Neuronal stem cell (in vitro differentiated cells): Measurements from ENCODE around the gene CNIH2.
A peak's percentile ranks its signal among the peaks of the same experiment; 100 is the strongest.

ENCODE experiments used
- DNase-seq: peaks from one replicate; pipeline ENCODE4 v3.0.0-alpha.2; 2013; ENCODE audit warnings: low spot score
- H2AFZ ChIP-seq: one replicate; pipeline ENCODE4 v1.6.1; 2013; ENCODE audit warnings: mild to moderate bottlenecking, low read length, inconsistent platforms
- H2AK5ac ChIP-seq: 2 replicates; pipeline ENCODE4 v1.6.1; 2013; ENCODE audit warnings: low read depth, mild to moderate bottlenecking, inconsistent platforms, low read length, moderate library complexity, mixed read lengths
- H2BK120ac ChIP-seq: 2 replicates; pipeline ENCODE4 v1.6.1; 2013; ENCODE audit warnings: low read depth, mild to moderate bottlenecking, inconsistent platforms, low read length, moderate library complexity, mixed read lengths
- H2BK12ac ChIP-seq: one replicate; pipeline ENCODE4 v1.6.1; 2013; ENCODE audit warnings: low read length, inconsistent platforms
- H2BK15ac ChIP-seq: 2 replicates; pipeline ENCODE4 v1.6.1; 2013; ENCODE audit warnings: mild to moderate bottlenecking, low read length, inconsistent platforms, mixed read lengths
- H2BK5ac ChIP-seq: one replicate; pipeline ENCODE4 v1.6.1; 2013; ENCODE audit warnings: inconsistent platforms, mild to moderate bottlenecking, low read length, moderate library complexity
- H3K14ac ChIP-seq: one replicate; pipeline ENCODE4 v1.6.1; 2013; ENCODE audit warnings: low read length, inconsistent platforms
- H3K18ac ChIP-seq: 2 replicates; pipeline ENCODE4 v1.6.1; 2013; ENCODE audit warnings: low read length, inconsistent platforms
- H3K23ac ChIP-seq: 2 replicates; pipeline ENCODE4 v1.6.1; 2013; ENCODE audit warnings: low read depth, mild to moderate bottlenecking, mixed read lengths, low read length, inconsistent platforms; ENCODE audit not compliant: poor library complexity
- H3K27ac ChIP-seq: replicated peaks from 3 replicates; pipeline ENCODE4 v1.5.1; 2013; ENCODE audit warnings: low read length, inconsistent platforms
- H3K27me3 ChIP-seq, 3 experiments: 2 replicates each; pipeline ENCODE4 v1.6.1; 2013; ENCODE audit warnings: low read length in 3 of 3, mild to moderate bottlenecking in 2 of 3, inconsistent platforms in 1 of 3, low read depth in 1 of 3, mixed read lengths in 1 of 3, moderate library complexity in 1 of 3; ENCODE audit not compliant: control insufficient read depth in 3 of 3, insufficient read depth in 3 of 3
- H3K36me3 ChIP-seq, 2 donors: replicated peaks in 1 of 2; 2 replicates each; pipeline ENCODE4 v1.6.1; 2013; ENCODE audit warnings: low read length in 2 of 2; ENCODE audit not compliant: control insufficient read depth in 2 of 2, insufficient read depth in 2 of 2
- H3K4ac ChIP-seq: 2 replicates; pipeline ENCODE4 v1.6.1; 2013; ENCODE audit warnings: inconsistent platforms, mild to moderate bottlenecking, low read length, moderate library complexity
- H3K4me1 ChIP-seq, 2 donors: 1 replicate in 1 of 2; 2 replicates in 1 of 2; pipeline ENCODE4 v1.6.1; 2013; ENCODE audit warnings: low read length in 2 of 2, low read depth in 1 of 2; ENCODE audit not compliant: control insufficient read depth in 2 of 2, insufficient read depth in 1 of 2
- H3K4me2 ChIP-seq: one replicate; pipeline ENCODE4 v1.6.1; 2013; ENCODE audit warnings: mild to moderate bottlenecking, low read length, inconsistent platforms; ENCODE audit not compliant: insufficient read depth, poor library complexity, severe bottlenecking
- H3K4me3 ChIP-seq, 2 donors: 2 replicates each; pipeline ENCODE4 v1.5.1; 2013; ENCODE audit warnings: low read length in 2 of 2, mild to moderate bottlenecking in 2 of 2, inconsistent platforms in 1 of 2, moderate library complexity in 1 of 2
- H3K79me1 ChIP-seq: one replicate; pipeline ENCODE4 v1.6.1; 2013; ENCODE audit warnings: low read depth, mild to moderate bottlenecking, inconsistent platforms, low read length, moderate library complexity
- H3K9ac ChIP-seq: one replicate; pipeline ENCODE4 v1.6.1; 2013; ENCODE audit warnings: mild to moderate bottlenecking, low read depth, low read length, inconsistent platforms; ENCODE audit not compliant: poor library complexity
- H3K9me3 ChIP-seq, 2 donors: replicated peaks in 1 of 2; 2 replicates each; pipeline versions ENCODE3 to v1.6.1; 2013; ENCODE audit warnings: low read length in 2 of 2, mild to moderate bottlenecking in 2 of 2, inconsistent platforms in 1 of 2, low read depth in 1 of 2, mixed read lengths in 1 of 2, moderate library complexity in 1 of 2; ENCODE audit not compliant: control insufficient read depth in 2 of 2, insufficient read depth in 1 of 2
- H4K8ac ChIP-seq: one replicate; pipeline ENCODE4 v1.6.1; 2013; ENCODE audit warnings: low read depth, mild to moderate bottlenecking, inconsistent platforms, low read length, moderate library complexity
- H4K91ac ChIP-seq: one replicate; pipeline ENCODE4 v1.6.1; 2013; ENCODE audit warnings: low read length, low read depth, mild to moderate bottlenecking, inconsistent platforms; ENCODE audit not compliant: poor library complexity
- WGBS, 2 donors: extraction: QIAGEN DNeasy Blood & Tissue Kit; methylation state at CpG; one replicate each; pipeline ENCODE4 v1.1.7; 2013; ENCODE audit warnings: missing lambda C conversion rate in 2 of 2, mixed read lengths in 1 of 2; ENCODE audit not compliant: insufficient read length in 2 of 2, insufficient replicate concordance in 1 of 2; ENCODE audit errors: extremely low coverage in 2 of 2; 5-methylcytosine and 5-hydroxymethylcytosine counted together

Gene CNIH2

DNA sequence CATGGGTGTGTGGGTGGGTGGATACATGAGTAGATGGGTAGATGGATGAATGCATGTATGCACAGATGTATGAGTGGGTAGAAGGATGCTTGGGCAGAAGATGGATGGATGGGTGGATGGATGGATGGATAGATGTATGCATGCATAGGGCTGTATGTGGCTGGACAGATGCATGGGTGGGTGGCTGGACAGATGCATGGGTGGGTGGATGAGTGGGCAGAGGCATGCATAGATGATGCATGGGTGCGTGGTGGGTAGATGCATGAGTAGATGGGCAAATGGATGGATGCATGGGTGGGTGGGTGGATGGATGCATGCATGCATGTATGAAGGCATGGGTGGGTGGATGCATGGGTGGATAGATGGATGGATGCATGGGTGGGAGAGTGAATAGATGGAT lies 45.7 kb downstream of the CNIH2 start:
- Histone ChIP-seq H3K4ac (no peak overlapping the region), H3K27me3 (no peaks in the 10 kb centered on the region), H2BK15ac (no peak overlapping the region), H3K18ac (no peak overlapping the region), H4K8ac (no peak overlapping the region), H3K14ac (no peak overlapping the region), H2AK5ac (no peak overlapping the region), H3K36me3 (no peaks in the 10 kb centered on the region), H4K91ac (peak overlapping the region; percentile 12), H3K23ac (peak overlapping the region; percentile 45), H2BK120ac (no peak overlapping the region), H3K4me1 (peaks cover 25 to 43% of the 10 kb centered on the region in 2 donors), H2BK5ac (no peak overlapping the region), H3K79me1 (no peaks in the 10 kb centered on the region), H3K9ac (no peak overlapping the region), H3K4me2 (no peak overlapping the region), H2AFZ (no peak overlapping the region), H3K4me3 (no peak overlapping the region), H2BK12ac (no peak overlapping the region), H3K27ac (no peak overlapping the region), H3K9me3 (no peaks in the 10 kb centered on the region)
- DNase-seq: no peak
- no CpG with 5 or more reads among the region's 1 CpG for WGBS, 2 donors

DNA sequence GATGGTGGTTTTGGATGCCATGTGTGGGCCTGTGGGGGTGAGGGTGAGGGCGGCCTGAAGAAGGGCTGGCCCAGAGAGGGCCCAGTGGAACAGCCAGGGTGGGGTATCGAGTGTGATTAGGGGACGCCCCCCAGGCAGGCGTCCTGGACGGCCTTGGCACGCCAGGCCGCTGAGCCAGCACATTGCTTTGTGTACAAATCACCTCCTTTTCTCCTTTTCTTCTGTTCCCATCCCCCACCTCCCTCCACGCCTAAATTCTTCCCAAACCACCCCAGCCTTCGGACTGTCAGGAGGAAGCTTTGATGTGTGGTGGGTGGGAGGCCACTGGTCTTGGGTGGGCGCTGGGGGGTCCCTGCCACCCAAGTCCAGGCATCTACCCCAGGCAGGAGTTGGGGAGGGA lies 46.7 kb downstream of the CNIH2 start:
- peak overlapping the region; percentile 8 for H2BK5ac ChIP-seq
- H2AK5ac ChIP-seq: peak overlapping the region; percentile 35
- H3K79me1 ChIP-seq: no peaks in the 10 kb centered on the region
- no peaks in the 10 kb centered on the region for H3K27me3 ChIP-seq
- no peak overlapping the region for H4K91ac ChIP-seq
- H3K4me3 ChIP-seq: no peak overlapping the region
- H3K36me3 ChIP-seq: no peaks in the 10 kb centered on the region
- H3K14ac ChIP-seq: no peak overlapping the region
- H2BK15ac ChIP-seq: peak overlapping the region; percentile 76
- no peak overlapping the region for H4K8ac ChIP-seq
- H3K4me2 ChIP-seq: no peak overlapping the region
- H3K27ac ChIP-seq: no peak overlapping the region
- no peaks in the 10 kb centered on the region for H3K9me3 ChIP-seq
- peak overlapping the region; percentile 95 for H3K18ac ChIP-seq
- no peak overlapping the region for H3K9ac ChIP-seq
- H2BK12ac ChIP-seq: no peak overlapping the region
- H2AFZ ChIP-seq: peak overlapping the region; percentile 71
- DNase-seq: no peak
- H3K23ac ChIP-seq: no peak overlapping the region
- H2BK120ac ChIP-seq: no peak overlapping the region
- WGBS, 2 donors: no CpG with 5 or more reads among the region's 10 CpGs
- peaks cover 26 to 44% of the 10 kb centered on the region in 2 donors for H3K4me1 ChIP-seq
- no peak overlapping the region for H3K4ac ChIP-seq

DNA sequence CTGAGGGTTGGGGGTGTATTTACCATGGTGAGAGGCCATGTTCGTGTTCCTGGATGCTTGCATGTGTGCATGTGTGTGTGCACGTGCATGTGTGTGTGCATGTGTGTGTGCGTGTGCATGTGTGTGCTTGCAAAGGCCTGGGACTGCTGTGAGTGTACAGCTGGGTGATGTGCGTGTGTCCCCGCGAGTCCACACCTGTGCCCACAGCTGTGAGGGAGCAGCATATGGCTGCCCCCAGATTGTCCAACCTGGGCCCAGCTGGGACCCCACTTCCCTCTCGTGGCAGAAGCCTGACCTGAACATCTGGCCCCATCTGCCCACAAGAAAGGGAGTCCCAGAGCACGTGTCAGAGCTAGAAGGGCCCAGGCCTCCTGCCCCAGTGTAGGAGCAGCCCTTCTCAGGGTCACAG lies 47.3 kb downstream of the CNIH2 start:
- H4K8ac ChIP-seq: no peak overlapping the region
- H3K4me1 ChIP-seq: peaks cover 26 to 44% of the 10 kb centered on the region in 2 donors
- peak overlapping the region; percentile 55 for H3K18ac ChIP-seq
- H3K4me2 ChIP-seq: no peak overlapping the region
- H2BK12ac ChIP-seq: peak overlapping the region; percentile 27
- peak overlapping the region; percentile 81 for H2BK15ac ChIP-seq
- H3K9me3 ChIP-seq: no peaks in the 10 kb centered on the region
- H3K27ac ChIP-seq: no peak overlapping the region
- H3K4ac ChIP-seq: no peak overlapping the region
- H2AK5ac ChIP-seq: peak overlapping the region; percentile 1
- no CpG with 5 or more reads among the region's 8 CpGs for WGBS, 2 donors
- H3K14ac ChIP-seq: no peak overlapping the region
- no peaks in the 10 kb centered on the region for H3K79me1 ChIP-seq
- no peak overlapping the region for H4K91ac ChIP-seq
- H3K23ac ChIP-seq: peak overlapping the region; percentile 39
- H3K27me3 ChIP-seq: no peaks in the 10 kb centered on the region
- no peak for DNase-seq
- H2BK5ac ChIP-seq: no peak overlapping the region
- peak overlapping the region; percentile 71 for H2AFZ ChIP-seq
- peak overlapping the region in 1 of 2 donors; percentile 36 for H3K4me3 ChIP-seq
- no peak overlapping the region for H3K9ac ChIP-seq
- H3K36me3 ChIP-seq: no peaks in the 10 kb centered on the region
- H2BK120ac ChIP-seq: no peak overlapping the region

DNA sequence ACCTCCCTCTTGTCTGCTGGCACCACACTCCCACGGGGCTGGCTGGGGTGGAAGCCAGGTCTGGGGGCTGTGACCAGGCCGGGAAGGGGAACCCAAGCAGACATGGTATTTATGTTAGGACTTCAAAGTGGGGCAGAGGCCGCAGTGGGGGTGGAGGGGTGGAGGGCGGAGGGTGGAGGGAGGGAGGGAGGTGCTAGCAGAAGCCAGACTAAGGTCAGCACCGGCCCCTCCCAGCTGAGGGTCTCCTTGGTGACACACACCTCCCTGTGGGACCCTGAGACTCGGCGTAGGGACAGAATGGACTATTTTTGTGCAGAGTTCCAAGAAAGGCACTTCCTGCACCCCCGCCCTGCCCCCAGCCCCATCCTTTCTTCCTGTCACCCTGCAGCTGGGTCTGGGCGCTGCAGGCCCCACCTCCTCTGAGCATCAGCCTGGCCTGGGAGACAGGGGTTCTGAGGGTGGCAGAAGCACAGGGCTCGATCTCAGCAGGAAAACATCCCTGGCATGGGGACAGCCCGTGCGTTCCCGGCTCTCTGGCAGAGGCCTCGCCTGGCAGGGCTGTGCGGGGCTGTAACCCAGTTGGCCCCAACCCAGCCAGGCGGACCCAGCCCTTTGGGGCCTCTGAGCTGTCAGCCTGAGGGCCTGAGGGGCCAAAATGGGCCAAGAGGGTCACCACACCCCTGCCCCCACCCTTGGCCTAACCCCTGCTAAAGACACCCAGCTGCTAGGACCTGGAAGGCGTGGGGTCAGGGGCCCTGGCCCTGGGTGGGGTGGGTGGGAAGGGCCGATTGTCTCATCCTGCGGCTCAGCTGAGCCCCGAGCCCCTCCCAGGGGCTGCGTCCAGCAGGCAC lies 48.5 kb downstream of the CNIH2 start:
- no CpG with 5 or more reads among the region's 21 CpGs for WGBS, 2 donors
- Histone ChIP-seq H3K23ac (no peak overlapping the region), H3K18ac (peak overlapping the region; percentile 91)

More for the DNA sequence above, 48.5 kb downstream of the CNIH2 start:
- H2AFZ ChIP-seq: peak overlapping the region; percentile 77
- no peaks in the 10 kb centered on the region for H3K27me3 ChIP-seq
- H2BK15ac ChIP-seq: peak overlapping the region; percentile 81
- no peak for DNase-seq
- no peaks in the 10 kb centered on the region for H3K79me1 ChIP-seq
- peak overlapping the region; percentile 19 for H4K91ac ChIP-seq
- peak overlapping the region; percentile 24 for H3K9ac ChIP-seq
- no peaks in the 10 kb centered on the region for H3K36me3 ChIP-seq
- no peak overlapping the region for H4K8ac ChIP-seq
- no peak overlapping the region for H3K4me2 ChIP-seq
- H3K4me3 ChIP-seq: no peak overlapping the region
- H2BK5ac ChIP-seq: peak overlapping the region; percentile 45
- H2AK5ac ChIP-seq: peak overlapping the region; percentile 91
- no peak overlapping the region for H3K14ac ChIP-seq
- H2BK12ac ChIP-seq: peak overlapping the region; percentile 24
- no peak overlapping the region for H3K4ac ChIP-seq
- peaks cover 26 to 44% of the 10 kb centered on the region in 2 donors for H3K4me1 ChIP-seq
- H3K27ac ChIP-seq: no peak overlapping the region
- H2BK120ac ChIP-seq: no peak overlapping the region
- H3K9me3 ChIP-seq: no peaks in the 10 kb centered on the region
